GM12865 (cell line): Measurements from ENCODE around the gene NT5DC2.

Source experiments
- DNase-seq: peaks from one replicate; pipeline ENCODE4 v3.0.0; 2010; ENCODE audit warnings: low read depth
- H3K4me3 ChIP-seq: 2 replicates; pipeline ENCODE4 v1.5.1; 2011; ENCODE audit warnings: mild to moderate bottlenecking, low read depth, low read length, control low read depth
- TF ChIP-seq, protein P1 (sequence below): IDR thresholded peaks from 2 replicates; pipeline ENCODE4 v1.5.1; 2011; ENCODE audit warnings: low read length, control low read depth, low read depth, inconsistent platforms; ENCODE audit not compliant: insufficient read depth; ENCODE audit errors: missing control alignments

The NT5DC2 gene

DNA sequence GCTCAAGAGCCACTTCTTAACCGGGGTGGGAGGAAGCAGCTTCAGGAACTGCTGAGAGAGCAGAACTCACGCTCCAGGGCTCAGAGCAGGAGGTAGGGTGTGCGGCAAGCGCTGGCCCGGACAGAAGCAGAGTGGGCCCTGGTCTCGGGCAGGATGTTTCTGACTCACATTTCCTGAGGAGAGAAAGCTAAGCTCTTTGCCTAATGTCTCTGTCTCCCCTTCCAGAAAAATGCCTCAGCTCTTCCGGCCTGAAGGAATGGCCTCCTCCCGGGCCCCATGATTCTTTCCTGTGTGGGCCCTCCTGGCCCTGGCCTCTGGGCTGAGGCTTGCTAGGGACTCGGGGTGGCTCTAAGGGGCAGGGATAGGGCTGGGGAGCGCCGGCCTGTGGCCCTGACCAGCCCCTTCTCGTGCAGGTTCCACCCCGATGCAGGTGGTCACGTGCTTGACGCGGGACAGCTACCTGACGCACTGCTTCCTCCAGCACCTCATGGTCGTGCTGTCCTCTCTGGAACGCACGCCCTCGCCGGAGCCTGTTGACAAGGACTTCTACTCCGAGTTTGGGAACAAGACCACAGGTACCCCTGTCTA, 42.6 kb downstream of the NT5DC2 start:
- H3K4me3 ChIP-seq: no peak overlapping the region
- DNase-seq: no peak
- TF ChIP-seq, protein P1, sequence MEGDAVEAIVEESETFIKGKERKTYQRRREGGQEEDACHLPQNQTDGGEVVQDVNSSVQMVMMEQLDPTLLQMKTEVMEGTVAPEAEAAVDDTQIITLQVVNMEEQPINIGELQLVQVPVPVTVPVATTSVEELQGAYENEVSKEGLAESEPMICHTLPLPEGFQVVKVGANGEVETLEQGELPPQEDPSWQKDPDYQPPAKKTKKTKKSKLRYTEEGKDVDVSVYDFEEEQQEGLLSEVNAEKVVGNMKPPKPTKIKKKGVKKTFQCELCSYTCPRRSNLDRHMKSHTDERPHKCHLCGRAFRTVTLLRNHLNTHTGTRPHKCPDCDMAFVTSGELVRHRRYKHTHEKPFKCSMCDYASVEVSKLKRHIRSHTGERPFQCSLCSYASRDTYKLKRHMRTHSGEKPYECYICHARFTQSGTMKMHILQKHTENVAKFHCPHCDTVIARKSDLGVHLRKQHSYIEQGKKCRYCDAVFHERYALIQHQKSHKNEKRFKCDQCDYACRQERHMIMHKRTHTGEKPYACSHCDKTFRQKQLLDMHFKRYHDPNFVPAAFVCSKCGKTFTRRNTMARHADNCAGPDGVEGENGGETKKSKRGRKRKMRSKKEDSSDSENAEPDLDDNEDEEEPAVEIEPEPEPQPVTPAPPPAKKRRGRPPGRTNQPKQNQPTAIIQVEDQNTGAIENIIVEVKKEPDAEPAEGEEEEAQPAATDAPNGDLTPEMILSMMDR: no peak

DNA sequence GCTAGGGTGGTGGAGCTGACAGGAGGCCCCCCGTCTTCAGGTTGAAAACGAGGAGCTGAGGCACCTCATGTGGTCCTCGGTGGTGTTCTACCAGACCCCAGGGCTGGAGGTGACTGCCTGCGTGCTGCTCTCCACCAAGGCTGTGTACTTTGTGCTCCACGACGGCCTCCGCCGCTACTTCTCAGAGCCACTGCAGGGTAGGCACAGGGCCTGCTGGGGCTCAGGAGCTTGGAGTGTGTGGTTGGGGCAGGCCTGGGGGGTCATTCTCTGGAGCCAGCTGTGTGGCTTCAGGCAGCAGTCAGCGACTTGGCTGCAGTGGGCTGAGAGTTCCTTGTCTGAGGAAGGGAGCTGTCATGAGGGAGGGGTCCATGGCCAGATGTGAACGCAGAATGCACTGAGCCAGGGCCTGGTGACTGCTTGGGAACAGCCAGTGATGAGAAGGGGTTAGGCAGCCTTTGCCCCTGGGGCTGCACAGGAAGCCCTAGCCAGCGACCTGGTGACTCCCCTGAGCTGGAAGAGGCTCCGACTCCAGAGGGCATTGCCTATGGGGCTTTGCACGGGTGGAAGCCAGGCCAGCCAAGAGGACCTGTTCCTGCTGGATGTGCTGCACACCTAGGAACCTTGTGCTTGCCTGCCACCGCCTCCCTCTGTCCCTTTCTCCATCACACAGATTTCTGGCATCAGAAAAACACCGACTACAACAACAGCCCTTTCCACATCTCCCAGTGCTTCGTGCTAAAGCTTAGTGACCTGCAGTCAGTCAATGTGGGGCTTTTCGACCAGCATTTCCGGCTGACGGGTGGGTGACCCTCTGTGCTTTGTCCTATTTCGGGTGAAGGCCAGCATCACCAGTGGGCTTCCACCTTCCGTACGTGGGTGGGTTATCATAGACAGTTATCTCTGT, 43.4 kb downstream of the NT5DC2 start:
- TF ChIP-seq, protein P1: no peak
- DNase-seq: no peak
- no peak overlapping the region for H3K4me3 ChIP-seq

DNA sequence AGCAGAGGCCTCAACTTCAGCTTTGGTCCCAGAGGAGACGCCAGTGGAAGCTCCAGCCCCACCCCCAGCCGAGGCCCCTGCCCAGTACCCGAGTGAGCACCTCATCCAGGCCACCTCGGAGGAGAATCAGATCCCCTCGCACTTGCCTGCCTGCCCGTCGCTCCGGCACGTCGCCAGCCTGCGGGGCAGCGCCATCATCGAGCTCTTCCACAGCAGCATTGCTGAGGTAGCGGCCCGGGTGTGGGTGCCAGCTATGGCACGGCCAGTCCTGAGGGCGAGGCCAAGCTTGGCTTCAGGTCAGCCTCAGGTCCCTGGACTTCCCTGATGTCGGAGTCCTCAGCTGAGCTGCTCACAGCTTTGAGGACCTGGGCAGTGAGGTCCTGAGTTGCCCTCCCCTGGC, 44.2 kb downstream of the NT5DC2 start:
- TF ChIP-seq, protein P1: no peak
- no peak overlapping the region for H3K4me3 ChIP-seq
- DNase-seq: no peak

DNA sequence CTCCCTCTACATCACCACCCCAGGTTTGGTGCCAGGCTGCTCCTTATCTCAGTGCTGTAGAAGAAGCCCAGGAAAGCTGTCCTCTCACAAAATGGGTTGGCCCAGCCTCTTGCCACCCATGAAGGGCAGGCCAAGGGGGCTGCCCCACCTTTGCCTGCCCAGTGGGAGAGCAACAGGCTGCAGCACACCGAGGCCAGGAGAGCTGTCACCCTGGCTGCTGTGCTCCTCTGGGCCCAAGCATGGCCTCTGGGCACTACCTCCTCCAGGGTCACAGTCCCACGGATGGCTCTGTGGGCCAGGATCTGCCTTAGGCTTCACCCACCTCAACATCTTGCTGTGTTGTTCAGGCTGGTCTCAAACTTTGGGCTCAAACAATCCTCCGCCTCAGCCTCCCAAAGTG, 44.9 kb downstream of the NT5DC2 start:
- H3K4me3 ChIP-seq: no peak overlapping the region
- TF ChIP-seq, protein P1: no peak
- no peak for DNase-seq

DNA sequence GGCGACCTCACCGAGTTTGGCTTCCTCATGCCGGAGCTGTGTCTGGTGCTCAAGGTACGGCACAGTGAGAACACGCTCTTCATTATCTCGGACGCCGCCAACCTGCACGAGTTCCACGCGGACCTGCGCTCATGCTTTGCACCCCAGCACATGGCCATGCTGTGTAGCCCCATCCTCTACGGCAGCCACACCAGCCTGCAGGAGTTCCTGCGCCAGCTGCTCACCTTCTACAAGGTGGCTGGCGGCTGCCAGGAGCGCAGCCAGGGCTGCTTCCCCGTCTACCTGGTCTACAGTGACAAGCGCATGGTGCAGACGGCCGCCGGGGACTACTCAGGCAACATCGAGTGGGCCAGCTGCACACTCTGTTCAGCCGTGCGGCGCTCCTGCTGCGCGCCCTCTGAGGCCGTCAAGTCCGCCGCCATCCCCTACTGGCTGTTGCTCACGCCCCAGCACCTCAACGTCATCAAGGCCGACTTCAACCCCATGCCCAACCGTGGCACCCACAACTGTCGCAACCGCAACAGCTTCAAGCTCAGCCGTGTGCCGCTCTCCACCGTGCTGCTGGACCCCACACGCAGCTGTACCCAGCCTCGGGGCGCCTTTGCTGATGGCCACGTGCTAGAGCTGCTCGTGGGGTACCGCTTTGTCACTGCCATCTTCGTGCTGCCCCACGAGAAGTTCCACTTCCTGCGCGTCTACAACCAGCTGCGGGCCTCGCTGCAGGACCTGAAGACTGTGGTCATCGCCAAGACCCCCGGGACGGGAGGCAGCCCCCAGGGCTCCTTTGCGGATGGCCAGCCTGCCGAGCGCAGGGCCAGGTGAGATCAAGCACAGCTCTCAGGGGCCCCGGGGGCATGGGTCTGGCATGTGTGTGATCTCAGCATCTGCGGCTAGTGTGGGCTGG, 45.6 kb downstream of the NT5DC2 start:
- no peak overlapping the region for H3K4me3 ChIP-seq
- no peak for DNase-seq
- TF ChIP-seq, protein P1: no peak

DNA sequence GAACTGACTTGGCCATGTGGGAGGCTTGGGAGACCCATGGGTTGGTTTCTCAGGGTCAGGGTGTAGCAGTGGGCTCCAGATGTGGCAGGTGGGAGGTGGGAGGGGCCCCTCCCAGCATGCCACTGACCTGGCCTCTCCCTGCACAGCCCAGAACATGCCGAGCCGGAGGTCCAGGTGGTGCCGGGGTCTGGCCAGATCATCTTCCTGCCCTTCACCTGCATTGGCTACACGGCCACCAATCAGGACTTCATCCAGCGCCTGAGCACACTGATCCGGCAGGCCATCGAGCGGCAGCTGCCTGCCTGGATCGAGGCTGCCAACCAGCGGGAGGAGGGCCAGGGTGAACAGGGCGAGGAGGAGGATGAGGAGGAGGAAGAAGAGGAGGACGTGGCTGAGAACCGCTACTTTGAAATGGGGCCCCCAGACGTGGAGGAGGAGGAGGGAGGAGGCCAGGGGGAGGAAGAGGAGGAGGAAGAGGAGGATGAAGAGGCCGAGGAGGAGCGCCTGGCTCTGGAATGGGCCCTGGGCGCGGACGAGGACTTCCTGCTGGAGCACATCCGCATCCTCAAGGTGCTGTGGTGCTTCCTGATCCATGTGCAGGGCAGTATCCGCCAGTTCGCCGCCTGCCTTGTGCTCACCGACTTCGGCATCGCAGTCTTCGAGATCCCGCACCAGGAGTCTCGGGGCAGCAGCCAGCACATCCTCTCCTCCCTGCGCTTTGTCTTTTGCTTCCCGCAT, 46.4 kb downstream of the NT5DC2 start:
- no peak overlapping the region for H3K4me3 ChIP-seq
- DNase-seq: no peak
- TF ChIP-seq, protein P1: no peak
